Activated T-helper 2 cell treated with anti-CD3 and anti-CD28 coated beads, Interferon-gamma antibody, Interleukin-2, Interleukin-4, amounts not matched to agents 10 μg/mL and 5 μg/mL and 100 μg/mL, durations not matched to agents 14 hours and 24 hours and 36 hours (primary cell): ENCODE data around the gene SAP30L. TPM values are rescaled to one million over a fixed set of nuclear protein-coding genes. Genes with fewer than 3 reads are reported as not detected.

ENCODE experiments used
- total RNA-seq: library from RNA; stranded (reverse); gene quantifications from 2 replicates; pipeline ENCODE4 v1.2.3, GENCODE V29; 2022

SAP30L gene
- total RNA-seq, 1 donor from 2014 or later, result 35.9 TPM

Other genes with a start within 250 kb of the SAP30L start
- gene HAND1, start 32.2 kb downstream of the SAP30L start, total RNA-seq, result not detected in 2 replicates